ENCODE results near the gene EPB41L1.

Gene EPB41L1

GRCh38 chr20:36279776-36280175, 125.2 kb downstream of the EPB41L1 start:
- no peak for DNase-seq (ENCODE audit: extremely low read depth, insufficient read length)
- H3K36me3 ChIP-seq (ENCODE audit: control insufficient read depth, insufficient read depth, low read length), result no peaks in the 10 kb centered on the region
- H3K27me3 ChIP-seq (replicated peaks; ENCODE audit: control insufficient read depth, insufficient read depth, low read length), result peaks cover 1% of the 10 kb centered on the region; the same call in 1 of the 2 replicates
- TF ChIP-seq CTCF (IDR thresholded peaks at IDR 0.05; ENCODE audit: insufficient read depth, low read length, poor library complexity, severe bottlenecking), result no peak
- H3K4me3 ChIP-seq (replicated peaks; ENCODE audit: low read depth, low read length), result no peak overlapping the region

- H3K27me3 ChIP-seq (replicated peaks; ENCODE audit: control insufficient read depth, insufficient read depth, low read length), result no peaks in the 10 kb centered on the region
- no peak for TF ChIP-seq CTCF (IDR thresholded peaks at IDR 0.05; ENCODE audit: insufficient read depth, low read length, poor library complexity, severe bottlenecking)
- H3K36me3 ChIP-seq (ENCODE audit: control insufficient read depth, insufficient read depth, low read length), result no peaks in the 10 kb centered on the region
- no peak overlapping the region for H3K4me3 ChIP-seq (replicated peaks; ENCODE audit: low read depth, low read length)
- DNase-seq (ENCODE audit: extremely low read depth, insufficient read length), result no peak
These were observed 127.3 kb downstream of the EPB41L1 start for GRCh38 chr20:36281785-36282380.

All from GM06990 (cell line).